K562 (cell line): ENCODE measurements around the gene PIKFYVE.

ENCODE experiments used
- BDP1 ChIP-seq: IDR thresholded peaks from 3 replicates; pipeline ENCODE4 v1.6.1; 2011; ENCODE audit not compliant: insufficient read length, insufficient read depth
- CBX2 ChIP-seq: fragments of 200-600 bp; sonication (generic); IDR thresholded peaks from one replicate; pipeline ENCODE4 v1.6.1; 2012; ENCODE audit warnings: mild to moderate bottlenecking, low read length, inconsistent platforms; ENCODE audit not compliant: insufficient read depth, poor library complexity, severe bottlenecking
- CTCF ChIP-seq, 3 experiments: IDR thresholded peaks in 2 of 3; conservative IDR thresholded peaks in 1 of 3; 2 replicates each; pipeline ENCODE4 v1.5.1; 2011 to 2012; ENCODE audit warnings: low read length in 3 of 3, mild to moderate bottlenecking in 3 of 3, control low read depth in 2 of 3, improper control_type of control experiment in 1 of 3, inconsistent platforms in 1 of 3, low read depth in 1 of 3, mixed read lengths in 1 of 3, moderate library complexity in 1 of 3; ENCODE audit not compliant: insufficient read depth in 2 of 3
- ETV6 ChIP-seq, 3 experiments: fragments of 150-350 bp in 1 of 3; sonication (generic) in 1 of 3; formaldehyde crosslinking in 1 of 3; IDR thresholded peaks; 2 replicates each; pipeline versions ENCODE4 v1.6.1 to v1.8.0; 2014 to 2022; ENCODE audit warnings: borderline replicate concordance in 2 of 3, low read depth in 2 of 3, antibody characterized with exemption in 1 of 3, low read length in 1 of 3, mild to moderate bottlenecking in 1 of 3, missing genetic modification reagents in 1 of 3
- FOXA1 ChIP-seq: fragments of 450-650 bp; IDR thresholded peaks from 2 replicates; pipeline ENCODE4 v1.6.1; 2016; ENCODE audit warnings: mild to moderate bottlenecking, borderline replicate concordance
- PML ChIP-seq: IDR thresholded peaks from 2 replicates; pipeline ENCODE4 v1.6.1; 2012; ENCODE audit warnings: low read length, inconsistent platforms
- POLR2AphosphoS5 ChIP-seq: IDR thresholded peaks from 2 replicates; pipeline ENCODE4 v1.6.1; 2011; ENCODE audit warnings: mild to moderate bottlenecking, low read depth, low read length, moderate library complexity; ENCODE audit not compliant: control insufficient read depth, insufficient read depth
- POLR2B ChIP-seq: fragments of 450-650 bp; IDR thresholded peaks from 2 replicates; pipeline ENCODE4 v1.6.1; 2018; ENCODE audit warnings: low read depth; ENCODE audit not compliant: partially characterized antibody
- RBM15 ChIP-seq: fragments of 200-400 bp; formaldehyde crosslinking; IDR thresholded peaks from 2 replicates; pipeline ENCODE4 v1.6.1; 2018; ENCODE audit warnings: mild to moderate bottlenecking, low read length, moderate library complexity; ENCODE audit not compliant: insufficient read depth
- SREBF1 ChIP-seq: fragments of 150-350 bp; IDR thresholded peaks from 2 replicates; pipeline ENCODE4 v1.6.1; 2014; ENCODE audit warnings: antibody characterized with exemption, low read depth, low read length, borderline replicate concordance
- SRF ChIP-seq, 2 experiments: fragments of 250-450, 450-650 bp in 1 of 2; sonication (Bioruptor Pico) in 1 of 2; sonication (generic) in 1 of 2; formaldehyde crosslinking; IDR thresholded peaks; 2 replicates each; pipeline versions ENCODE4 v1.5.0 to v1.5.1; 2020 to 2022; ENCODE audit warnings: mild to moderate bottlenecking in 1 of 2, missing genetic modification reagents in 1 of 2
- ZBTB12 ChIP-seq: fragments of 250-450 bp; sonication (Bioruptor Pico); IDR thresholded peaks from 2 replicates; pipeline ENCODE4 v1.4.0; 2020
- ZFX ChIP-seq: sonication (generic); formaldehyde crosslinking; IDR thresholded peaks from 2 replicates; pipeline ENCODE4 v1.8.0; 2022; ENCODE audit warnings: mild to moderate bottlenecking, missing genetic modification reagents, moderate library complexity
- ZNF695 ChIP-seq: fragments of 450-650 bp; formaldehyde crosslinking; IDR thresholded peaks from 2 replicates; pipeline ENCODE4 v1.4.0; 2020; ENCODE audit warnings: mild to moderate bottlenecking, moderate library complexity

GRCh38 chr2:208371634-208371935 lies 105.5 kb downstream of the PIKFYVE start:
- no peak for TF ChIP-seq CTCF (IDR thresholded peaks at IDR 0.05 in 2 of 3, conservative IDR thresholded peaks at IDR 0.05 in 1 of 3; ENCODE audit: insufficient read depth in 2 of 3, low read depth in 1 of 3, low read length in 3 of 3)
- TF ChIP-seq ZNF695 (CRISPR knock-in tag) = no peak
- no peak for TF ChIP-seq SREBF1
- TF ChIP-seq SRF (CRISPR knock-in tag; IDR thresholded peaks at IDR 0.05) = no peak
- TF ChIP-seq FOXA1 = no peak
- TF ChIP-seq POLR2AphosphoS5 = no peak
- TF ChIP-seq ETV6 (IDR thresholded peaks at IDR 0.05; ENCODE audit: borderline replicate concordance in 1 of 2, low read depth in 2 of 2, low read length in 1 of 2) = no peak
- no peak for TF ChIP-seq ETV6 (CRISPR knock-in tag; IDR thresholded peaks at IDR 0.05; ENCODE audit: borderline replicate concordance)
- TF ChIP-seq BDP1 = no peak
- TF ChIP-seq ZBTB12 (CRISPR knock-in tag) = no peak
- no peak for TF ChIP-seq RBM15
- TF ChIP-seq POLR2B = no peak
- TF ChIP-seq CBX2 = no peak
- TF ChIP-seq PML = no peak
- no peak for TF ChIP-seq ZFX (CRISPR knock-in tag)
